Esophagus squamous epithelium (tissue), 4 donors: Measurements from ENCODE around the gene OSGEPL1.

ENCODE experiments used
- CTCF ChIP-seq, 6 experiments: fragments of 450-650 bp in 4 of 6; fragments of 200-600 bp in 2 of 6; sonication (generic) in 2 of 6; IDR thresholded peaks; one replicate each; pipeline ENCODE4 v1.5.1; 2016 to 2019; ENCODE audit warnings: antibody characterized with exemption in 6 of 6, mild to moderate bottlenecking in 4 of 6, moderate library complexity in 4 of 6
- POLR2A ChIP-seq, 4 donors: fragments of 450-650 bp; IDR thresholded peaks; one replicate each; pipeline ENCODE4 v1.6.1; 2017; ENCODE audit warnings: antibody characterized with exemption in 4 of 4, mild to moderate bottlenecking in 4 of 4, moderate library complexity in 3 of 4

GRCh38 chr2:189799030-189799331 lies 36.4 kb upstream of the OSGEPL1 start:
- TF ChIP-seq CTCF (IDR thresholded peaks at IDR 0.05) (no peak), POLR2A (IDR thresholded peaks at IDR 0.05) (no peak)
